ENCODE data around the gene CACNB3.

GRCh38 chr12:48868451-48868850 is 50.2 kb downstream of the CACNB3 start:
- TF ChIP-seq CTCF (IDR thresholded peaks at IDR 0.05) (no peak), POLR2A (IDR thresholded peaks at IDR 0.05) (no peak)
